Esophagus (tissue), 2 donors: Measurements from ENCODE around the gene RAPGEF2. TPM values are rescaled to one million over a fixed set of nuclear protein-coding genes. Genes with fewer than 3 reads are reported as not detected.
"Not testable (repeated sequence)": the region's sequence is repeated elsewhere in the genome, so short reads cannot be mapped to it uniquely, and the experiment has no call there.

Experiments used
- H3K27ac ChIP-seq, 2 donors: one replicate each; pipeline ENCODE4 v1.5.1; 2013; ENCODE audit warnings: low read depth in 2 of 2, mild to moderate bottlenecking in 2 of 2, inconsistent platforms in 1 of 2, low read length in 1 of 2, moderate library complexity in 1 of 2
- H3K27me3 ChIP-seq, 2 donors: one replicate each; pipeline ENCODE4 v1.6.1; 2013; ENCODE audit warnings: low read length in 2 of 2, control low read depth in 1 of 2, mild to moderate bottlenecking in 1 of 2; ENCODE audit not compliant: insufficient read depth in 2 of 2, control insufficient read depth in 1 of 2
- H3K36me3 ChIP-seq, 2 donors: one replicate each; pipeline ENCODE4 v1.6.1; 2013; ENCODE audit warnings: low read length in 1 of 2; ENCODE audit not compliant: control insufficient read depth in 2 of 2, insufficient read depth in 2 of 2
- H3K4me1 ChIP-seq, 2 donors: one replicate each; pipeline ENCODE4 v1.6.1; 2013; ENCODE audit warnings: low read length in 1 of 2; ENCODE audit not compliant: control insufficient read depth in 2 of 2, insufficient read depth in 2 of 2
- H3K4me3 ChIP-seq, 2 donors: one replicate each; pipeline ENCODE4 v1.5.1; 2013; ENCODE audit warnings: low read length in 2 of 2, mild to moderate bottlenecking in 2 of 2, low read depth in 1 of 2, moderate library complexity in 1 of 2
- H3K9me3 ChIP-seq, 2 donors: one replicate each; pipeline ENCODE4 v1.6.1; 2013; ENCODE audit warnings: mild to moderate bottlenecking in 2 of 2, low read depth in 1 of 2, low read length in 1 of 2, moderate library complexity in 1 of 2; ENCODE audit not compliant: control insufficient read depth in 2 of 2, insufficient read depth in 1 of 2
- WGBS, 2 donors: extraction: QIAGEN DNeasy Blood & Tissue Kit; methylation state at CpG; one replicate each; pipeline ENCODE4 v1.1.7; 2013; 5-methylcytosine and 5-hydroxymethylcytosine counted together
- polyA plus RNA-seq, 2 donors: library from polyadenylated mRNA; stranded (reverse); fragments of 200-250 nt; gene quantifications; one replicate each; pipeline ENCODE4 v1.2.3, GENCODE V29; 2013
- donor health status: healthy with polysubstance abuse.
- donor health status: Bipolar disorder and iron deficiency.

The RAPGEF2 gene
- polyA plus RNA-seq, 2 donors: 3.9 to 4.3 TPM

- not testable (repeated sequence) for H3K27me3 ChIP-seq, H3K4me3 ChIP-seq, H3K36me3 ChIP-seq, H3K4me1 ChIP-seq, H3K27ac ChIP-seq, H3K9me3 ChIP-seq
- WGBS, 2 donors: 90 to 100% methylated on average over 3 to 4 of the region's 4 CpGs
Measured at GRCh38 chr4:159183885-159184605, 81.2 kb downstream of the RAPGEF2 start.

GRCh38 chr4:159185591-159186023, 82.7 kb downstream of the RAPGEF2 start:
- Histone ChIP-seq H3K27me3 (no peaks in the 10 kb centered on the region), H3K36me3 (no peaks in the 10 kb centered on the region), H3K27ac (no peak overlapping the region), H3K4me3 (no peak overlapping the region), H3K4me1 (no peaks in the 10 kb centered on the region), H3K9me3 (no peaks in the 10 kb centered on the region)
- WGBS, 2 donors: 72 to 77% methylated on average over 1 of the region's 1 CpG

DNA sequence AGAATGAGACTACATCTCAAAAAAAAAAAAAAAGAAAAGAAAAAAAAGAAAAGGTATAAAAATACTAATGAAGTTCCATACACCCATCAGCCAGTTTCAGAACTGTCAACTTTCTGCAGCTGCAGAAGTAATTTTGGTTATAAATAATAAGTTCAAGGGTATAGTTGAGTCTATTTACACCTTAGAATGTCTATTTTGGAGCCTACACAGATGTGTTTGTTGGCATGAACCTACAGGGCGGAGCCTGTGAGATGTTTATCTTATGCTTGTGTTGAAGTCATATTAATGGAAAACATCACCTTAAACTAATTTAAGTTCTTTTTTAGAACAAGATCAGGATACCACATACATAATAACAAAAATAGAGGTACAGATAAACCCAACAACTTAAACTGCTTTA, 85.8 kb downstream of the RAPGEF2 start:
- Histone ChIP-seq H3K4me1 (no peaks in the 10 kb centered on the region), H3K9me3 (no peaks in the 10 kb centered on the region), H3K36me3 (no peaks in the 10 kb centered on the region), H3K27me3 (no peaks in the 10 kb centered on the region), H3K27ac (no peak overlapping the region), H3K4me3 (no peak overlapping the region)
- WGBS, 2 donors: 95 to 97% methylated on average over 1 of the region's 1 CpG

DNA sequence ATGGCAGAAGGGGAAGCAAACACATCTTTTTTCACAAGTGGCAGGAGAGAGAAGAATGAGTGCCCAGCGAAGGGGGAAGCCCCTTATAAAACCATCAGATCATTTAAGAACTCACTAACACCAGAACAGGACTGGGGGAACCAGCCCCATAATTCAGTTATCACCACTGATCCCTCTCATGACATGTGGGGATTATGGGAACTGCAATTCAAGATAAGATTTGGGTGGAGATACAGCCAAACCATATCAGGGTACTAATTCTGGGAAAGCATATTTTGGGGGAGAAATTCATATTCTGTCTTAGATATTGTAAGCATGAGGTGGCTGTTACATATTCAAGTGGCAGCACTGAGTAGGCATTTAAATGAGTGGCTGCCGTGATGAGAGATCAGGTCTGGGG, 87.8 kb downstream of the RAPGEF2 start:
- Histone ChIP-seq H3K36me3 (peaks cover 0 to 3% of the 10 kb centered on the region in 2 donors), H3K27ac (no peak overlapping the region), H3K4me3 (no peak overlapping the region), H3K9me3 (no peaks in the 10 kb centered on the region), H3K4me1 (no peaks in the 10 kb centered on the region), H3K27me3 (no peaks in the 10 kb centered on the region)
- WGBS, 2 donors: 92 to 94% methylated on average over 2 of the region's 2 CpGs

DNA sequence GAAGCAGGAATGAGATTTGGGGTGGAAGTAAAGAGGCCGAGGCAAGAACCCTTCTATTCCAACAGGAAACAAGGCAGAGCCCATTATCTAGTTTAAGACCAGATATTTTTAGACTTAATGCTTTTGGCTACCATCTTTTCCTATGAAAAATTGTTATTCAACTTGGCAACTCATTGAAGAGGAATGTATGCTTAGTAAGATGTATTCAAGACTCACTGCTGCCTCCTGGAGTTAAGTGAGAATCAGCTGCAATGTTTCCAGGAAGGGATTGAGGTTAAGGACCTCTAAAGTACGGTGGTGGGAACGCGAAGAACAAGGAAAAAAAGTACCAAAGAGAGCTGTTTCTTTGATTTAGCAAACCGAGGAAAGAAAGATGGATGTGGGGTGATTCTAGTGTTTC, 89.1 kb downstream of the RAPGEF2 start:
- Histone ChIP-seq H3K27me3 (no peaks in the 10 kb centered on the region), H3K27ac (no peak overlapping the region), H3K4me1 (no peaks in the 10 kb centered on the region), H3K4me3 (no peak overlapping the region), H3K36me3 (peaks cover 0 to 3% of the 10 kb centered on the region in 2 donors), H3K9me3 (no peaks in the 10 kb centered on the region)
- WGBS, 2 donors: 87 to 88% methylated on average over 5 of the region's 5 CpGs

DNA sequence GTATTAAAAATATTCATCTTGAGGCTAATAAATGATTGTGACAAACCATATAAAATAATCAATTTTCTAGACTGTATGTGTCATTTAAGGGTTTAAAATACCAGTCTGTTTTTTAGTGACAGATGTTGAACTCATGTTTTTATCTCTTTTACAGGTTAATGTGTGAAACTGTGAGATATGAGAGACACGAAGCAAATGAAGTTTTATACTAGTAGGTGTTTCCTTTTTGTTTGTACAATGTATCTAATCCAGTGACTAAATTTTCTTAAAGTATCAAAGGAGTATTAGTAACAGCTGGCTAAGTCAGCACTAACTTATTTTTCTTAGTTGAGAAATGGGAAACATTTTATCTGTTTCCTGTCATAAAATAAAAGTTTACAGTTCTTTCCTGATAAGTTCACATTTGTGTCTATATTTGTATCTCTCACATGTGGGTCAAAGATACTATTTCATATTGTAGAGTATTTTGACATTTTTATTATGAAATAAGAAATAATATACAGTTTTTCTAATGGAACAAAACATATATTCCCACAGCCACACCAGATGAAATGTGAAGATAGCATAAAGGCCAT, 90.3 kb downstream of the RAPGEF2 start:
- H3K9me3 ChIP-seq: no peaks in the 10 kb centered on the region
- H3K4me3 ChIP-seq: no peak overlapping the region
- no peaks in the 10 kb centered on the region for H3K4me1 ChIP-seq
- H3K36me3 ChIP-seq: peaks cover 0 to 3% of the 10 kb centered on the region in 2 donors
- H3K27ac ChIP-seq: no peak overlapping the region
- 46 to 58% methylated on average over 1 of the region's 1 CpG for WGBS, 2 donors
- no peaks in the 10 kb centered on the region for H3K27me3 ChIP-seq

DNA sequence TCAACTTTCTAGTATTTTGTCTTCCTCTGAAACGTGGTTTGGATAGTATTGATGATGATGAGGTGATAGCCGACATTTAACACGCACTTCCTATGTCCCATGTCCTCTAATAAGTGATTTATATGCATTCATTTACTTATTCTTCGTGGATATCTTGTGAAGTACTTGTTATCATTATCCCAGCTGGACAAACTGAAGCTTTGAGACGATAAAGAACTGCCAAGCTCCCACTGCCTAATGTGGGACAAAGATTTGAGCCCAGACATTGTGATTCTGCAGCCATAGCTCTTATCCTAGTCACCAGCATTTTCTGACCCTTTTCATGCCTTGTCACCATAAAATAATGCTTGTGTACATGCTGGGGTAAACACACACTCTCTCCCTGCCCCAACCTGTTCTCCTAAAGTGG, 92.5 kb downstream of the RAPGEF2 start:
- no peak overlapping the region for H3K27ac ChIP-seq
- H3K4me3 ChIP-seq: no peak overlapping the region
- peaks cover 0 to 3% of the 10 kb centered on the region in 2 donors for H3K36me3 ChIP-seq
- WGBS, 2 donors: 61 to 75% methylated on average over 5 of the region's 5 CpGs
- H3K27me3 ChIP-seq: no peaks in the 10 kb centered on the region
- H3K9me3 ChIP-seq: no peaks in the 10 kb centered on the region
- H3K4me1 ChIP-seq: no peaks in the 10 kb centered on the region

DNA sequence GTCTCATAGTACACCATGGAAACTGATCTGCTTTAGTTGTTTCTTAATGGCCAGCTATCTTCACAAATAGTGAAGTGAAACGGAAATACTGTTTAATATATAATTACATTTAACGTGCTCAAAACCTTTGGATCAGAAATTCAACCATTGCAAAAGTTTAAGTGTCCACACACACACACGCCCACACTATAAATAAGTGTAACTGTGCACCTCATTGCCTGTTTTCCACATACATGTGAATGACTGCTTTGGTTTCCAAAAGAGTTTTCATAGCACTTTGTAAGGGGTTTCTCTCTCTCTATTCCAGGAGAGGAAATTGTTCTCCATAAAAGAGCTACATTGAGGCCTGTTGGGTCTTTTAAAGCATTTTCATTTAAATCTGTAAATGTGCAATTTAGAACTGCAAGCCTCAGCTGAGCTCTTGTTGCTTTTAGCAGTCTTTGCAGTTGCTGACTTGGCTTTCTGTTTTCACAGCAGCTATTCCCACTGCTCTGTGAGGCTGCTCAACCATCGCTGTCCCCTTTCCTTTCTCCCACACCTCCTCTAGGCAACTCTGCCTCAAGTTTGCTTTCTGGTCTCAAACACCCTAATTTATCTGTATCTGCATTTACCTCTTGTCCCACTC, 94.5 kb downstream of the RAPGEF2 start:
- no peaks in the 10 kb centered on the region for H3K9me3 ChIP-seq
- 88 to 89% methylated on average over 4 of the region's 4 CpGs for WGBS, 2 donors
- peaks cover 0 to 3% of the 10 kb centered on the region in 2 donors for H3K36me3 ChIP-seq
- no peaks in the 10 kb centered on the region for H3K4me1 ChIP-seq
- no peak overlapping the region for H3K27ac ChIP-seq
- H3K27me3 ChIP-seq: no peaks in the 10 kb centered on the region
- H3K4me3 ChIP-seq: no peak overlapping the region

DNA sequence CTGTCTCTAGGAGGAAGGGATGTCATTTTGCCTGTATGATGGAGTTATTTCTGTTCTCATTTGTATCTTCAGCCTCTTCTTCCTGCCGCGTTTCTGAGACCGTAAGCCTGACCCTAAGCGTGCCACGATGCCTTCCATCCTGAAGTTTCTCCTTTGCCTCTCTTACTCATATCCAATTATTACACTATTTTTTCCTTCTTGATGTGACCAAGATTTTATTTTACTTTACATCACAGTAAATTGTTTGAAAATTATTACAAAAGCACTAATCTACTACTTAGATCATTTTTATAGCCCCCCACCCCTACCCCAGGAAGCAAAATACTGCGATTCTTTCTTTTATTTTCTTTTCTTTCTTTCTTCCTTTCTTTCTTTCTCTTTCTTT, 95.0 kb downstream of the RAPGEF2 start:
- Histone ChIP-seq H3K9me3 (no peaks in the 10 kb centered on the region), H3K27me3 (no peaks in the 10 kb centered on the region), H3K4me1 (no peaks in the 10 kb centered on the region), H3K27ac (no peak overlapping the region), H3K4me3 (no peak overlapping the region), H3K36me3 (peaks cover 0 to 3% of the 10 kb centered on the region in 2 donors)
- 83 to 84% methylated on average over 6 of the region's 6 CpGs for WGBS, 2 donors
